SK-N-DZ (cell line): ENCODE results near the gene KCTD15.
A peak's percentile ranks its signal among the peaks of the same experiment; 100 is the strongest.

Source experiments
- DNase-seq: peaks from one replicate; pipeline ENCODE4 v3.0.0-alpha.2; 2015; ENCODE audit warnings: low spot score

KCTD15 gene

DNA sequence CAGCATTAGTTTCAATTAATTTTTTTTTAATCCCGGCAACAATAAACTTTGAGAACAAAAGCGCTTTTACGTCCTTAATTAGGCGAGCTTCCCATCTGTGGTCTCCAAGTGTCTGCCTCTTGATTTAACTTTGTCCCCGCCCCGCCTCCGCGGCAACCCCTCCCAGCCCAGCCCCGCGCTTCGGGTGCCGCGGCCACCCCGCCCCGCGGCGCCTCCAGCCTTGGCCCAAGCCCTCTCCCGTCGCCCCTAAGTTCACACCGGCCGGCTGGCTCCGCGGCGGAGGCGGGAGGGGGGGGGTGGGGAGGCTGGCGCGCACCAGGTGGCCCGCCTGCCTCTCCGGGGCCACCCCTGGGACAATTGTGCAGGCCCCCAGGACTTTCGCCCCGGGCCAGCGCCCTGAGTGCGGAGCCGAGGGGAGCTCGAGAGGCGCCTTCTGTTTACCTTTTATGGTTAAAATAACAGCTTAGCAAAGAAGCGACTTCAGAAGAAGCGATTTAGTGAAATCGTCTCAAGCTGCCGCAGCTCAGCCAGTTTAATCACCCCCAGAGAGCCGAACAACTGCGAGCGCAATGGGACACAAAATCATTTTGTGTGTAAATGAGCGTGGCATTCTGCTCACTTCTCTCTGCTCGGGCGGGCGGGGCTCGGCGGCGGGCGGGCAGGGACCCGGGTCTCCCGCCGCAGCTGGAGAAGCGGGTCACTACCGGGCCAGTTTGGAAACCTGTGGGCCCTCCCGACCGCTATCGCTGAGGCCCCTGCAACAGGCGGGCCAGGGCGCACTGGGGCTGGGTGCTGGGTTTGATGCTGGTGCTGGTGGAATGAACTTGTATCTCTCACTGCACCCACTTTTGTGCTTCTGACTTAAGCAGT is 1.4 kb downstream of the KCTD15 start:
- DNase-seq = peak; percentile 35

GRCh38 chr19:33798681-33799111 is 2.0 kb downstream of the KCTD15 start:
- no peak for DNase-seq

DNA sequence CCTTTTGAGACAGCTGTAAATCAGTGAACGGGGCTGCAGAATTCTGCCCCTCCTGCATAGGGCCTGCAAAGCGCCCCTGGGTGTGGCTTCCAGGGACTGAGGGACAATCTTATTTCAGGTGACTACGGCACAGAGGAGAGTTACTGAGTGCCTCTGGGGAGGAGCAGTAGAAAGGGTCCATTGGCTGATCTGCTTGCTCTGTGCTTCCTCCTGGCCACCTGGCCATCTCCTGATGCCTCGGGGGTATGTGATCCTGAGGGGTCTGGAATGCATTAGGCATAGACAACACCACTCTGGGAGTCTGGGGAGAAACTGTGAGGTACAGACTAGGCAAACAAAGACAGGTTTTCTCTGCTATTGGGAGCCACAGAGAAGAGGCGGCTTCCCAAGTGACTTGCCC is 2.8 kb downstream of the KCTD15 start:
- DNase-seq = no peak

DNA sequence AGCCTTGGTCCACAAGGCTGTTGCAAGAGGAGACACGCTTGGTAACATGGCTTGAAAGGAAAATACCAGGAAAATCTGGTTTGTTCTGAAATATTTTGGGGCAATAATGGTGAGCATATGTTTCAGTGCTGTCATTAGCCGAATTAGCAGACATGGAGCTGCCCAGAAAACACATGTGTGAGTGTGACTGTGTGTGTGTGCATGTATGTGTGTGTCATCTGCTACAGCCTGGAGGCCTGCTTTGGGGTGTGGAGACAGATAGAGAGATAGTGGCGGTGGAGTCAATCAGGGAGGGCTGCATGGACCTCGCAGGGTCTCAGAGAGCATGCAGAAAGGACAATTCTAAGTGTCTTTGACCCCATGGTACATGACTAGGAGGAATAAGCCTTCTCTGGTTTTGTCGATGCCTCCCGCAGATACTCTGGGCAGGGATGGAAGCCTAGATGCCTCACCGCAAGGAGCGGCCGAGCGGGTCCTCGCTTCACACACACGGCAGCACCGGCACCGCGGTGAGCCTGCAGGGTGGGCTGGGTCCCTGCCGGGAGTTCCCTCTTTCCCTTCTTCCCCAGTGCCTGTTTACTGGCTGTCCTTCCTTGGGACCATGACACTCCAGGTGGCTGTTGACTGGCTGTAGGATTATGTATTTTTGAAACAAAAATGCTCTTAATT is 3.5 kb downstream of the KCTD15 start:
- DNase-seq = no peak

DNA sequence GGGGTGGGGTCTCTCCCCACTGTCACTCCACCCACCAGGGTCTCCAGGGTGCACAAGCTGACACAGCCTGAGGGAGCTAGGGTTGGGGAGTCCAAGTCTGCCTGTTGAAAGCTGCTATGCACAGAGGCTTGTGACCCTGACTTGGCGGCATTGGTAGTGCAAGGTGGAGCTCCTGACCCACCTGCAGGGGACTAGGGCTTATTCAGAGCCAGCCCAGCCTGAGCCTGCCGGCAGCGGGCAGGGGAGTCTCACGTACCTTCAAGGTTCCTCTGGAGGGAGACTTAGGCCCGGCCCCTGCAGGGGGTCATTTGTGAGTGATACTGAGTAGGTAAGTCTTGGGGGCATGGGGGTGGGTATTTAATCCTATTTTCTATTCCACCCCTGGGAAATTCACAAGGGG is 4.7 kb downstream of the KCTD15 start:
- no peak for DNase-seq

- DNase-seq = no peak
Observed at GRCh38 chr19:33802001-33802400, 5.3 kb downstream of the KCTD15 start.

GRCh38 chr19:33802801-33803200 is 6.1 kb downstream of the KCTD15 start:
- DNase-seq = no peak

DNA sequence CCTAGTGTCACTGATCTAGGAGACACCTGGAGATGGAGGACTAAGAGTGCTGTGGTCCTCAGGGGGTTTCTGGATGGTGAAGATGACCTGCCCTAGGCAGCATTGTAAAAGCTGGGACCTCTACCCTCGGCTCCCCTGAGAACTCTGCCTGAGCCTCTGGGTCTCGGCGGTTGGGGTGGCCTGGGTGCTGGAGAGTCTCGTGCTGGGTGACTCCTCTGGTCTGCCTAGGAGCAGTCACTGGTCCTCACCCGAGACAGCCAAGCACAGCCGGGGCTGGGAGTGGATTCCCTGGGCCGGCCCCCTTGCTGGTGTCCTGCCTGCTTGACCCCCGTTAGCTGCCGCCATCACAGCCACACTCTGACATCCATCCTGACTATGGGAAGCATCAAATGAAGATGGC is 6.7 kb downstream of the KCTD15 start:
- no peak for DNase-seq

DNA sequence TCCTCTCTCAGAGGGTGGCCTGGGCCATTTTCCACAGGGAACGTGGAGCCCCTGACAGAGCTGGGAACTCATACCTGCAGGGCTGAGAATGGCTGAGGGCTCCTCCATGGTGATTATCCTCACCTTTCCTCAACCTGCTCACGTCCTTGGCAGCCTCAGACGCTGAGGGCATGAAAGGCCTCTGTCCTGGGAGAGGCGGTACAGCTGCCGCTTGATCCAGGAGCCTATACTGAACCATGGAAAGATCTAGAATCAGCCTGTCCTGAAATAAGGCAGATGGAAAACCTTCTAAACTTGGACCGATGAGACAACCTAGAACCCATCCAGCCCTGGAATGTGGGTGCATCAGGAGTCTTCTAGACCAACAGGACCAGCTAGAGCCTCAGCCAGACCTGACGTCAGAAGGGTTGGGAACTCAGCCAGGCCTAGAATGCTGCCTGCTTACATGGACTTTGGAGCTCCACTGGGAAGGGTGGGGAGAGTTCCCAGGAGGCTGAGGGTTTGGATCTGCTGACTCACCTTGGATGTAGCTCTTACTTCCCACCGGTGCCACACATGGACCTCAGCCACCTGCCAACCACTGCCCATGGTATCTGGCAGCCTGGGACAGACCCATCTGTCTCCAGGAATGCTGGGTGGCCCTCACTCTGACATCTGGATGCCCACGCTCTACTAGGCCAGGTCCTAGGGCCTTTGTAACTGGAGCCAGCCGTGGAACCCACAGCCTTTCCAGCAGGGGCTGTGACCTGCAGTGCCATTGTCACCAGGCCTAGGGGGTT is 7.5 kb downstream of the KCTD15 start:
- no peak for DNase-seq

- DNase-seq = no peak
Observed at GRCh38 chr19:33805313-33805712, 8.6 kb downstream of the KCTD15 start.

GRCh38 chr19:33805840-33806433 is 9.3 kb downstream of the KCTD15 start:
- no peak for DNase-seq

GRCh38 chr19:33806434-33806881 is 9.8 kb downstream of the KCTD15 start:
- DNase-seq = no peak

- no peak for DNase-seq
Observed at GRCh38 chr19:33808399-33808798, 11.7 kb downstream of the KCTD15 start.

DNA sequence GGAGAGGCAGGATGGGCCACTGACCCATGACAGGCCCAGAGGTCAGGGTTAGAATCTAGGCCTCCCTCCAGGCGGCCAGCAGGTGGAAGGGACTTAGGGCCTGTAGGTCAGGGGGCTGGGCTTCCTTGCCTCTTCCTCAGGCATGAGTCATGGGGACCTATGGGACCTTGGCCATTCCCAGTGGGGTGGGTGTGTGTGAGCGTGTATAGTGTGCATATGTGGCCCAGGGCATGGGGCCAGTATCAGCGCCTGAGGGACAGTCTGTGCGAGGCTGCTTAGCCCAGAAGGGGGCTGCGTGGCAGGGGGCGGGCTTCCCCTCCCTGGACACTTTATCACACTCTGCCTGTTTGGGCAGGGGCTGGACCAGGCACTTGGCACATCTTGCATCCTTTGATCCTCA is 13.3 kb downstream of the KCTD15 start:
- no peak for DNase-seq

- no peak for DNase-seq
Observed at GRCh38 chr19:33810821-33811220, 14.2 kb downstream of the KCTD15 start.

DNA sequence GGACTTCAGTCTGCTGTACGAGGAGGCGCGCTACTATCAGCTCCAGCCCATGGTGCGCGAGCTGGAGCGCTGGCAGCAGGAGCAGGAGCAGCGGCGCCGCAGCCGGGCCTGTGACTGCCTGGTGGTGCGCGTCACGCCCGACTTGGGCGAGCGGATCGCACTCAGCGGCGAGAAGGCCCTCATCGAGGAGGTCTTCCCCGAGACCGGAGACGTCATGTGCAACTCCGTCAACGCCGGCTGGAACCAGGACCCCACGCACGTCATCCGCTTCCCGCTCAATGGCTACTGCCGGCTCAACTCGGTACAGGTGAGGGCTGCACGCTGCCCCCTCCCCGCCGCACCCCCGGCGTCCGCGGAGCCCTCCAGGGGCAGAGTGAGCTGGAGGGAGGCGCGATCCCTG is 14.6 kb downstream of the KCTD15 start:
- DNase-seq = no peak

- DNase-seq = no peak
Observed at GRCh38 chr19:33811736-33812387, 15.2 kb downstream of the KCTD15 start.

DNA sequence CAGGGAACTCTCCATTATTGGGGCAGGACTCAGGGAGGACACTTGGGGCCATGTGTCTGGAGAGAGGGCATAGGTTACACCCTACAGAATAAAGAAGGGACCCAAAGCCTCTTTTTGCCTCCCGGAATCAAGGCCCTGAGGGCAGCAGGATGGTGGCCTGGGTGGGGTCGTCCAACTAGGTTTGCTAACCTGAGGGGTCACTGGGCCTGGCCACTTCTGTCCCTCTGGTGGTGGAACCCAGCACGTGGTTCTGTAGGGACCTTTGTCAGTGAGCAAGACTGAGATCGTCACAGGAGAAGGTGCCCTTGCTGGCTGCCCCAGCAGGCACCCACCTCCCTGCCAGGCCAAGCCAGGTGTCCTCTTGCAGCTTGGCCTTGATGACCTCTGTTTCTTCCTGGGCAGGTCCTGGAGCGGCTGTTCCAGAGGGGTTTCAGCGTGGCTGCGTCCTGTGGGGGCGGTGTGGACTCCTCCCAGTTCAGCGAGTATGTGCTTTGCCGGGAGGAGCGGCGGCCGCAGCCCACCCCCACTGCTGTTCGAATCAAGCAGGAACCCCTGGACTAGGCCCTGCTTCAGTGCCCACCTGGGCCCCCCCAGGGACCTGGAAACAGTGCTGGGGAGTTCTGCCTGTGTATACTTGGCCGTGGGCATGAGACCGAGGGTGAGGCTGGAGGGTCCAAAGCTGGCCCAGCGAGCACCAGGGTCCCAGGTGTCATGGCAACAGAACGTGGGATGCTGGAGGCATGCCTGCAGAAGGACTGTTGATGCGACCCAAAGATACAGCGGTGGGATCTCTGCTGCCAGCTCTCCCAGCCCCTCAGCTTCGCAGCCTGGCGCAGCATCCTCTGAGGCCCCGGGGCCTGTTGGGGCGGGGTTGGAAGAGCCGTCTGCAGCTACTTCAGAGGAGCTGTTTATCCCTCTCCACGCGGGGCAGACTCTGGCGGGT is 16.0 kb downstream of the KCTD15 start:
- DNase-seq = no peak

DNA sequence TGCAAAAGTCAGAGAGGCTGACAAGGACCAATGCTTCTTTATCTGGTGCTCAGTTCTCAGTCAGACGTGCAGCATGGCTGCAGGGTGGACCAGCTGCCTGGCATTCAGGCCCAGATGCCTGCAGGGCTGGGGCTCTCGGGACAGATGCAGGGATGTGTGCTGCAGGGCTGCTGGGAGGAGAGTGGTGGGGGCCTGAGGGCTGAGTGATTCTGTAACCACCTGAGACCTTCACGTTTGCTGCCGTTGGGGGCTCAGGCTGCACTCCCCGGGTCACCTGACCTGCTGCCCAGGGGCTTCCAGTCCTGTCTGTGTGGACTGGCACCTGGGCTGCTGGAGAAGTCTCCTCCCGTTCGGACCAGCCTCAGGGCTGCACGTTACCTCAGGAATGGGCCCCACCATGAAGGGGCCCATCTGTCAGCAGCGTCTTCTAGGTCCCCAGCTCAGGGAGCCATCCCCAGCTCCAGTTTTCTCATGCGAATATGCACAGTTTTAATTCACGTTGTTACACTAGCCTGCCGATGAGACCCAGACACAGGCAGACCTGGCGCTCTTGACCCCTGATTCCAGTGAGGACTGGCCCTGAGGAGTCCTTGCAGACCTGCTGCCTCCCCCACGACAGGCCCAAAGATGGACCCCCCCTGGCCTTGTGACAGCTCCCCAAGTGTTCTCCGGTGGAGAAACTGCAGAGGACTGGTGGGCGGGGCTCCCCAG is 16.9 kb downstream of the KCTD15 start:
- no peak for DNase-seq
